GM18870 (cell line): ENCODE data around the gene EFEMP1.
"Not testable (repeated sequence)": the region's sequence is repeated elsewhere in the genome, so short reads cannot be mapped to it uniquely, and the experiment has no call there.

Source experiments
- ATAC-seq: cut with Tn5 transposase; IDR thresholded peaks from one replicate; pipeline ENCODE4 v1.9.1; 2021; ENCODE audit warnings: moderate library complexity; ENCODE audit not compliant: unreplicated experiment

Gene EFEMP1

DNA sequence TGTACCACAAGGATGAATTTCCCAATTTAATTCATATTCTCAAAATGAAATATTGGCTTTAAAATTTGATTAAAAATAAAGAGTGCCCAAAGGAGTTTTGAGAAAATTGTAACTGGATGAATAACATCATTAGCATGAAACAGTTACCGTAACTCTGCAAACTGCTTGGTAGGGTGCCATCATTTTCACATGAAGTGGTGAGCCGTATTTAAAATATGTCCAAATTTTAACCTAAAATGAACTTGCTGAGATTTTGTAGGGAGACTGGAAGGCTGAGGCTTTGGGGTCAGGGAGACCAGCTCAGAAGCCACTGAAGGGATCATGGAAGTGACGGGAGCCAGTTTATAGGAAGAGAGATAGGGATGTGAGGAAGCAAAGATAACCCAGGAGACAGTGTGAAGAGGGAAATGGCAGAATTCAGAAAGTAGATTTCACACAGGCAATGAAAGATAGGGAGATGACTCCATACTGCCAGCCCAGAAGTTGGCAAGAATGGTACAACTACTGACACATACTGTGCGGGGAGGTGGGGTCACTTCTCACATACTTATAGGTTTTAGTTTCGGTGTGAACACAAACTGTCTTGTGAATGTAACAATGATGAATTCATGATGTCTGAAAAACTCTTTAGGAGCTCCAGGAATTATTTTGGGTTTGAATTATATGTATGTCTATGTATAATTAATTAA is 53.8 kb downstream of the EFEMP1 start:
- ATAC-seq = no peak

DNA sequence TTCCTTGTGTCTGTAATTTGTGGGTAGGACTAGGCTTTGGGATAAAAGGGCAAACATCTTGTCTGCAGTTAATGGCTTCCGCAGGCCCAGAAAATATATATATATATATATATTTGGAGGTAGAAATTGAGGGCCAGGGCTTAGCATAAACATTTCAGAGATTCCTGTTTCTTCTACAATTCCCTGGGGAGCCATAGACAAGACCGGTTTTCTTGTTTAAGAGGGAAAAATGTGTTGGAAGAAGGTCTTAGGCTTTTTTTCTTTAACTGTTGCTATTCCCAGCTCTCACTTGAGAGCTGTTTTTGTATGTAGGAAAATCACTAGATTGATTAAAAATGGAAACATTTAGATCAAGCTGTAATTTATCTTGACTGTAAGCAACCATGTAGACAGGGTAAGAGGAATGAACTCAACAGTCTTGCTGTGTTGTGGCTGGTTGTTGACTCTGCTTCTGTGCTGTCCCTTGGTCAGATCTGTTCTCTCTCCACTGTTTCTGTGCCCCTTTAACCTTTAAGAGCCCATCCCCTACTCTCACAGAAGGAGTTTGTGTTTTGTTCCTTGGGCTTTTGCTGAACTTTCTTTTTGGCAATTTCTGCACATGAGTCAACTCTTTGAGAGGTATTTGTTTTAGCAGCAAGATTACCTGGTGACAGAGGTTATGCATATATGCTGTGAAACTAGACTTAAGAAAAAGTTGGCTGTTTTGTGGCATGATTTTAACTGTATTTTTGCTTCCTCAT is 58.3 kb downstream of the EFEMP1 start:
- ATAC-seq = no peak

- ATAC-seq = no peak
Observed at GRCh38 chr2:55864351-55865084, 59.1 kb downstream of the EFEMP1 start.

- ATAC-seq = no peak
Observed at GRCh38 chr2:55862673-55863390, 60.8 kb downstream of the EFEMP1 start.

DNA sequence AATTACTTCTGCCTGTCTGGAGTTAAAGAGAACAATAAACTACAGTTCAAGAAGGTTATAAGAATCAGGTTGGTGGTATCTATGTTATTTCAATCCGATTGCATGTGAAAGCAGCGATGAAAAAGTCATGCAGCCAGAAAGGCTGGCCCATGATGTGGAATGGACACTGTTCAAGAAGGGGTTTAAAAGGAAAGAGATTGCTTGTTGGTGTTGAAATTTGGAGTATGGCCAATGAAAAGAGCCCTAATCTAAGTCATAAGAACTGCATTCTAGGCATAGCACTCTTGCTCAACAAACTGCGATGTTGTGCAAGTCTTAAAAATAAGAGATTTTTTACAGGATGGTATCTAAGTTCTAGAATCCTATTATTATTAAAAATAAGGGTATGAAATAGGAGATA is 61.3 kb downstream of the EFEMP1 start:
- ATAC-seq = no peak

DNA sequence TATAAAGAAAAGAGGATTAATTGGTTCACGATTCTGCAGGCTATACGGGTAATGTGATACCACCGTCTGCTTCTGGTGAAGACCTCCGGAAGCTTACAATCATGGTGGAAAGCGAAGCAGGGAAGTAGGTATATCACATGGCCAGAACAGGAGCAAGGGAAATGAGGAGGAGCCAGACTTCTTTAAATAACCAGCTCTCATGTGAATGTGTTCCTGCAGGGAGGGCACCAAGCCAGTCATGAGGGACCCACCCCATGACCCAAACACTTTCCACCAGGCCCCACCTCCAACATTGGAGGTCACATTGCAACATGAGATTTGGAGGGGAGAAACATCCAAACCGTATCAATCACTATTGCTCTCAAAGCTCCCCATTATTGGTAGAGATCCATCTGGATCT is 61.8 kb downstream of the EFEMP1 start:
- no peak for ATAC-seq

DNA sequence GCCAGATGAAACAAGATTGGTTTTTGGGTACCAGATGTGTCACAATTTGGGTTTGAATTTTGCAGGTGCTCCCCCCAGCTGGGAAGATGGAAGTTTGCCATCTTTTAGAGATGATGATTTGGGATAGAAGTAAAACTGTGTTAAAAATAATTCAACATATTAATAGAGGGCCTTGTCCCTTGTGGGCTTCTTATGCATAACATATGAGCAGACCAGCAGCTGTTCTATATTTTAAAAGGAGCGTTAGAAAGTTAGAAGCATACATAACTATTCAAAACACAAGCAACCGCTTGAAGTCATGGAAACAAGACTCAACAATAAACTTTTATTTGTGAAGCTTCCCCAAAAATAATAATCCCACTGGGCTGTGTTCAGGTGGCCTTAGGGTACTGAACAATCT is 62.8 kb downstream of the EFEMP1 start:
- ATAC-seq = no peak

DNA sequence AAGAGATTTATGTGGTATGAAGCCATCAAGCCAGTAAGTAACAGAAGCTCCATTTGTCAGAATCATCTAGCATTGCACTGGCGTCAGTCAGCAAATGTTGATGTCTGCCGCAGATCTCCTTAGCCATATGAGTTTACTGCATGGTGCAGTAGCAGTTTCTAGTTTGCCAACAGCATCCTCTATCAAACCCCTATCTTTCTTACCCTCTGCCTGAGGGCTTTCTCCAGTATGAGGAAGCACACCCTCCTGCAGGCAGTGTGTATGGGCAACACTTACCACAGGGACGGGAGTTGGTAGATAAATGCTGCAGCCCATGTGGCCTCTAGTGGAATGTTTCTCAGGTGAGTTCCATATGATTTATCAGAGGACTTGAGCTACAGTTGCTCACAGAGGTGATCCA is 63.7 kb downstream of the EFEMP1 start:
- ATAC-seq = no peak

- no peak for ATAC-seq
Observed at GRCh38 chr2:55857766-55858165, 65.8 kb downstream of the EFEMP1 start.

DNA sequence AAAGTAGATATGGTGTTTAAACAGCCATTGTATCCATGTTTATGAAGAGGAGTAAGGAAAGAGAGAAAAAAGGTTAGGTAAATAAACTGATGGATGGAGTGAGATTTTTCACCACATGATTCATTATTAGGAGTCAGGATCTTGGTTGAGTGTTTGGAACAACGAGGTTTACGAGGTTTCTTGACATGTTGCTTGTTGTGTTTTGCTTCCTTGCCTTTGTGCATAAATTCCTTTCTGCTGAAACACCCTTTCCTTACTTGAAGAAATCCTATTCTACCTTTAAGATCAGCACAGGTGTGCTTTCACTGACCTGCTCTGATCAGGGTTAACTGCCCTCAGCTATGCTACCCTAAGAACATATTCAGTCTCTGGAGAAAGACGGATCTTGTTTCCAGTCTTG is 66.6 kb downstream of the EFEMP1 start:
- ATAC-seq = no peak

- ATAC-seq = no peak
Observed at GRCh38 chr2:55848096-55848495, 75.5 kb downstream of the EFEMP1 start.

- ATAC-seq = no peak
Observed at GRCh38 chr2:55846426-55846825, 77.2 kb downstream of the EFEMP1 start.

DNA sequence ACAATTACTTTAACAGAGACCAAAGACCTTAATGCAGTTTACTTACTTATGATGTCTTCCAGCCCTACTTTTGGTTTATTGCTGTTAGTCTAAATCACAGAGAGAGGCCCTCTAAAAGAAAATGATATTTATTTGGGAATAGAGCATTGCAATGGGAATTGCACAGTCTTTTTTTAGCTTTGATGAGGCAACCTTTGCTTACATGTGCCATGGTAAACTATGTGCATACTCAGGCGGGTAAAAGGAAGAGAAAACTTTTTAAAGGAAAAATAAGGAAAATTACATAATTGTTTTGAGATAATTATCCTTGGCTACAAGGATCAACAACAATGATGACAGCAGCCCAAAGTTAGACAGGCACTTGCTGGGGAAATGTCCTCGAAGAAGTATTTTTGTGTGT is 78.6 kb downstream of the EFEMP1 start:
- ATAC-seq = no peak

GRCh38 chr2:55843994-55844345 is 79.6 kb downstream of the EFEMP1 start:
- no peak for ATAC-seq

- ATAC-seq = no peak
Observed at GRCh38 chr2:55843096-55843993, 80.2 kb downstream of the EFEMP1 start.

GRCh38 chr2:55842046-55842445 is 81.5 kb downstream of the EFEMP1 start:
- ATAC-seq = no peak

GRCh38 chr2:55840460-55840859 is 83.1 kb downstream of the EFEMP1 start:
- no peak for ATAC-seq

GRCh38 chr2:55839182-55839819 is 84.3 kb downstream of the EFEMP1 start:
- ATAC-seq = no peak

DNA sequence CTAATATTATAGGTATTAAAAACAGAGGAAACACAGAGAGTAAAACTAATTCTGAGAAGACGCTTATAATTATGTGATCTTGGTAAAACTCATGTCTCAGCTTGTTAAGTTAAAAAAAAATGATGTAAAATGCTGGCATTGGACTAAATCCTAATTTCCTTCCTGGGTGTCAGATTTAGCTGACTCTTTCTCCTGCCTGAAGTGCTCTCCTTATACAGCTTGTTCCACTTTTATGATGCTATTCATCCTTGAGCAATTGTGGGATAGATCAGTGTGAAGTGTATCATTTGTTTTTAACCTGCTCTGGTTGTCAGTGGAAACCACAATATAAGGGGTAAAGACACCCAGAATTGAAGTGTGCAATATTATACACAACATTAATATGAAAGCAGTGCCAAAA is 84.9 kb downstream of the EFEMP1 start:
- no peak for ATAC-seq

- not testable (repeated sequence) for ATAC-seq
Observed at GRCh38 chr2:55838117-55838516, 85.5 kb downstream of the EFEMP1 start.
